NCI-H1436 (cell line): ENCODE results near the gene TSPEAR.

Experiments
- DNase-seq: peaks from one replicate; lab custom pipeline; 2025; lab: John Stamatoyannopoulos, UW

Gene TSPEAR

GRCh38 chr21:44720170-44720569 is 8.8 kb upstream of the TSPEAR start:
- no peak for DNase-seq

GRCh38 chr21:44718571-44718970 is 7.2 kb upstream of the TSPEAR start:
- no peak for DNase-seq

GRCh38 chr21:44718093-44718492 is 6.7 kb upstream of the TSPEAR start:
- DNase-seq: no peak

GRCh38 chr21:44716984-44717383 is 5.6 kb upstream of the TSPEAR start:
- no peak for DNase-seq

GRCh38 chr21:44714905-44715304 is 3.5 kb upstream of the TSPEAR start:
- no peak for DNase-seq

GRCh38 chr21:44713846-44714245 is 2.5 kb upstream of the TSPEAR start:
- DNase-seq: no peak

- no peak for DNase-seq
Measured at GRCh38 chr21:44713130-44713529, 1.8 kb upstream of the TSPEAR start.

GRCh38 chr21:44712203-44713028 is 1.0 kb upstream of the TSPEAR start:
- no peak for DNase-seq

- peak; percentile 51 for DNase-seq
Measured at GRCh38 chr21:44710756-44711326, 531 bp downstream of the TSPEAR start.

- DNase-seq: no peak
Measured at GRCh38 chr21:44710294-44710665, 1.1 kb downstream of the TSPEAR start.

- DNase-seq: peak; percentile 68
Measured at GRCh38 chr21:44709426-44710293, 1.7 kb downstream of the TSPEAR start.

- DNase-seq: no peak
Measured at GRCh38 chr21:44708866-44709425, 2.4 kb downstream of the TSPEAR start.

GRCh38 chr21:44708213-44708865 is 3.0 kb downstream of the TSPEAR start:
- no peak for DNase-seq

- DNase-seq: no peak
Measured at GRCh38 chr21:44706706-44707581, 4.4 kb downstream of the TSPEAR start.

- no peak for DNase-seq
Measured at GRCh38 chr21:44706026-44706705, 5.2 kb downstream of the TSPEAR start.

GRCh38 chr21:44704636-44705001 is 6.8 kb downstream of the TSPEAR start:
- no peak for DNase-seq

- no peak for DNase-seq
Measured at GRCh38 chr21:44703731-44704635, 7.4 kb downstream of the TSPEAR start.

GRCh38 chr21:44702973-44703730 is 8.2 kb downstream of the TSPEAR start:
- DNase-seq: no peak
